Body of pancreas (tissue), 4 donors: ENCODE measurements around the gene DNPEP. TPM values are rescaled to one million over a fixed set of nuclear protein-coding genes. Genes with fewer than 3 reads are reported as not detected.

Experiments
- ATAC-seq: fragments of 150-250 bp; one replicate; pipeline ENCODE4 v1.9.1; 2016
- DNase-seq, 4 donors: peaks; one replicate each; pipeline ENCODE4 v3.0.0-alpha.2; 2019
- H3K27ac ChIP-seq, 4 donors: fragments of 200-600 bp; sonication (generic); 1 replicate in 3 of 4; 2 replicates in 1 of 4; pipeline versions ENCODE4 v1.5.1 to v1.6.1; 2016 to 2019; ENCODE audit warnings: mild to moderate bottlenecking in 1 of 4, mixed read lengths in 1 of 4, moderate library complexity in 1 of 4
- H3K27me3 ChIP-seq, 2 donors: fragments of 200-600 bp; sonication (generic); one replicate each; pipeline ENCODE4 v1.6.0; 2016; ENCODE audit warnings: mild to moderate bottlenecking in 1 of 2
- H3K36me3 ChIP-seq, 2 donors: fragments of 200-600 bp; sonication (generic); replicated peaks in 1 of 2; 2 replicates each; pipeline ENCODE4 v1.5.1; 2016; ENCODE audit warnings: low read depth in 2 of 2; ENCODE audit not compliant: insufficient read depth in 1 of 2
- H3K4me1 ChIP-seq: fragments of 200-600 bp; sonication (generic); one replicate; pipeline ENCODE4 v1.6.0; 2016
- H3K4me3 ChIP-seq, 2 donors: fragments of 200-600 bp; sonication (generic); 1 replicate in 1 of 2; 2 replicates in 1 of 2; pipeline ENCODE4 v1.5.1; 2016 to 2019
- H3K9me3 ChIP-seq, 3 donors: fragments of 200-600 bp; sonication (generic); 1 replicate in 2 of 3; 2 replicates in 1 of 3; pipeline ENCODE4 v1.5.1; 2016
- POLR2A ChIP-seq, 3 donors: fragments of 450-650 bp; IDR thresholded peaks; one replicate each; pipeline ENCODE4 v1.6.1; 2016; ENCODE audit warnings: antibody characterized with exemption in 3 of 3, mild to moderate bottlenecking in 2 of 3
- WGBS, 2 donors: methylation state at CpG; one replicate each; pipeline ENCODE4 v1.1.5; 2017; 5-methylcytosine and 5-hydroxymethylcytosine counted together
- intact Hi-C: fragments of 100-400 bp; cut with DNase I; formaldehyde crosslinking; loops from one replicate; pipeline ENCODE4 v1.15.1; 2023
- total RNA-seq, 2 donors: library from RNA; depleted of rRNA; stranded (reverse); fragments of >200 nt; gene quantifications; one replicate each; pipeline ENCODE4 v1.1.0, GENCODE V29; 2016
- TF ChIP-seq, protein P1 (sequence below), 7 experiments: fragments of 450-650 bp in 4 of 7; fragments of 200-600 bp in 3 of 7; sonication (generic) in 3 of 7; IDR thresholded peaks; one replicate each; pipeline ENCODE4 v1.5.1; 2016 to 2019; ENCODE audit warnings: antibody characterized with exemption in 7 of 7

The DNPEP gene
- total RNA-seq, 2 donors from 2014 or later, result 18.4 to 24.7 TPM

DNA sequence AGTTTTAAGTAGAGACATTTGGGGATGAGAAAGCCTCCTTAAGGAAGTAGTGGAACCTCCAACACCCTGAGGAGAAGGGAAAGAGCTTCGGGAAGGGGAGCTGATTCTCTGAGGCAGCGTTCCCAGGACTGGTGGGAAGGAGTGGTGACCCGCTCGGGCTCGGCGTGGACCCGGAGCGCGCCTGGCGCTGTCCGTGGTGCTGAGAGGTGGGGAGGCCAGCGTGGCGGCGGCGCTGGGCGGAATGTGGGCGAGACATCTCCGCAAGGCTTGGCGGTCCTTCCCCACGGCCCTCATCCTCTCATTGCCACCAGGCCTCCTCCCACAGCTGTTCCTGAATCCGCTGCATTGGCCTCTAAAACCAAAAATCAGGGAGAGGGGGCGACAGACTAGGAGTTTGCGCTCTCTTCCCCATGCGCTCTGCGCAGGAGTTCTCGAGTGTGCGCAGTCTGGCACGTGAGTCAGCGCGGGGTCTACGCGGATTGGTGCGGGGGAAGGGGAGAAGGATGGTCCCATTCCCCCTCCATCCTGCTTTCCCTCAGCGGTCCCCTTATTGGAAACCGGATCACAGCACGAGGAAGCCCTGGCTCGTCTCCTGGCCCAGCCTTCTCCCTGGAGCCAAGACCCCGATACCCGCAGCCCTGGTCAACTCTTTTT is 56.0 kb downstream of the DNPEP start:
- no peak for ATAC-seq
- no peaks in the 10 kb centered on the region for H3K9me3 ChIP-seq
- no peaks in the 10 kb centered on the region for H3K36me3 ChIP-seq
- H3K4me1 ChIP-seq, result no peaks in the 10 kb centered on the region
- 9 to 23% methylated on average over 18 to 39 of the region's 39 CpGs for WGBS, 2 donors
- H3K27ac ChIP-seq, result no peak overlapping the region
- DNase-seq, result peak in 3 of 4 donors; percentile 6 to 32 (median 22)
- TF ChIP-seq, protein P1, sequence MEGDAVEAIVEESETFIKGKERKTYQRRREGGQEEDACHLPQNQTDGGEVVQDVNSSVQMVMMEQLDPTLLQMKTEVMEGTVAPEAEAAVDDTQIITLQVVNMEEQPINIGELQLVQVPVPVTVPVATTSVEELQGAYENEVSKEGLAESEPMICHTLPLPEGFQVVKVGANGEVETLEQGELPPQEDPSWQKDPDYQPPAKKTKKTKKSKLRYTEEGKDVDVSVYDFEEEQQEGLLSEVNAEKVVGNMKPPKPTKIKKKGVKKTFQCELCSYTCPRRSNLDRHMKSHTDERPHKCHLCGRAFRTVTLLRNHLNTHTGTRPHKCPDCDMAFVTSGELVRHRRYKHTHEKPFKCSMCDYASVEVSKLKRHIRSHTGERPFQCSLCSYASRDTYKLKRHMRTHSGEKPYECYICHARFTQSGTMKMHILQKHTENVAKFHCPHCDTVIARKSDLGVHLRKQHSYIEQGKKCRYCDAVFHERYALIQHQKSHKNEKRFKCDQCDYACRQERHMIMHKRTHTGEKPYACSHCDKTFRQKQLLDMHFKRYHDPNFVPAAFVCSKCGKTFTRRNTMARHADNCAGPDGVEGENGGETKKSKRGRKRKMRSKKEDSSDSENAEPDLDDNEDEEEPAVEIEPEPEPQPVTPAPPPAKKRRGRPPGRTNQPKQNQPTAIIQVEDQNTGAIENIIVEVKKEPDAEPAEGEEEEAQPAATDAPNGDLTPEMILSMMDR (IDR thresholded peaks at IDR 0.05), result no peak
- TF ChIP-seq POLR2A (IDR thresholded peaks at IDR 0.05), result no peak
- H3K27me3 ChIP-seq, result peaks cover 0 to 15% of the 10 kb centered on the region in 2 donors
- no peak overlapping the region for H3K4me3 ChIP-seq
- intact Hi-C loops, result no loop called here

DNA sequence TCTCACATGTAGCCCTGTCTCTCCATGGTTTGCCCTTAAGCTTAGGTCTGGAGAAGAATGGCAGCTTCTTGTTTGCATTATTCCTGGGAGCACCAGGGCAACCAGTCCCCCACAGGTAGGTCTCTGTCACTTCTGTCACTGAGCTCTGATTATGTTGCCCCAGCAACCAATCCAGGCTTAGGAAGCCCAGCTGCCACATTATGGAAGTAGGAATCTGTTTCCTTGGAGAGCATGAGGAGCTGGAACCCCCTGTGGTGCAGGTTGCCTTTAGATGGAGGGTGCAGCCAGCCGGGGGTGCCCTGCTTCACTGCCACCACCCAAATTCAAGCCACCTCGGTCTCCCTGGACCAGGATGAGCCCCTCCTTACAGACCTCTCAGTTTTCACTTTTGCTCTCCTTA is 60.0 kb downstream of the DNPEP start:
- Histone ChIP-seq H3K4me1 (no peaks in the 10 kb centered on the region), H3K4me3 (no peak overlapping the region), H3K27ac (no peak overlapping the region), H3K27me3 (peaks cover 0 to 15% of the 10 kb centered on the region in 2 donors), H3K9me3 (no peaks in the 10 kb centered on the region), H3K36me3 (no peaks in the 10 kb centered on the region)
- intact Hi-C loops, result no loop called here
- 40 to 48% methylated on average over 2 of the region's 2 CpGs for WGBS, 2 donors
- DNase-seq (peak in 2 of 4 donors; percentile 9 to 18), ATAC-seq (no peak)
- TF ChIP-seq, protein P1 (IDR thresholded peaks at IDR 0.05), result no peak

DNA sequence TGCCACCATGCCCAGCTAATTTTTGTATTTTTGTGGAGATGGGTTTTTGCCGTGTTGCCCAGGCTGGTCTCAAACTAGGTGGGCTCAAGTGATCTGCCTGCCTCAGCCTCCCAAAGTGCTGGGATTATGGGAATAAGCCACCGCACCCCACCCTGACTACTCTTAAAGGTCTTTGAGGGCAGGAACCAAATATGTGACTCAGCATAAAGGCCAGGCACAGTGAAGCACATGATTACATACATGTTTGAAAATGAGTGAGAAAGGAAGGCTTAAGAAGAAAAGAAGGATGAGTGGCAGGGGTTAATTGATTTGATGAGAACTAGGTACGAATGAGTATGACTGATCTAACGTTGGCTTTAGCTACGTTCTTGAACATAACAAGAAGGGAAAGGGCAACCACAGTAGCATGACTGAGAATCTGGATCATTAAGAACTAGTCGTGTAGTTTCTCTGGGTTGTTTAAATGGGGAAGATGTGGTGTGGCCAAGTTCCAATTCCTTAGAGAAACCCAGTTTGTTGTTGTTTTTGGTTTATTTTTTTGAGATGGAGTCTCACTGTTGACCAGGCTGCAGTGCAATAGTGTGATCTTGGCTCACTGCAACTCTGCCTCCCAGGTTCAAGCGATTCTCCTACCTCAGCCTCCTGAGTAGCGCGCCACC is 61.9 kb downstream of the DNPEP start:
- H3K4me3 ChIP-seq, result no peak overlapping the region
- no peak overlapping the region for H3K27ac ChIP-seq
- H3K9me3 ChIP-seq, result no peaks in the 10 kb centered on the region
- no peak for DNase-seq
- no peaks in the 10 kb centered on the region for H3K36me3 ChIP-seq
- H3K27me3 ChIP-seq, result no peaks in the 10 kb centered on the region
- no peak for TF ChIP-seq POLR2A (IDR thresholded peaks at IDR 0.05)
- TF ChIP-seq, protein P1 (IDR thresholded peaks at IDR 0.05), result no peak
- intact Hi-C loops, result no loop called here
- ATAC-seq, result no peak
- H3K4me1 ChIP-seq, result no peaks in the 10 kb centered on the region
- 51 to 53% methylated on average over 8 to 9 of the region's 9 CpGs for WGBS, 2 donors

DNA sequence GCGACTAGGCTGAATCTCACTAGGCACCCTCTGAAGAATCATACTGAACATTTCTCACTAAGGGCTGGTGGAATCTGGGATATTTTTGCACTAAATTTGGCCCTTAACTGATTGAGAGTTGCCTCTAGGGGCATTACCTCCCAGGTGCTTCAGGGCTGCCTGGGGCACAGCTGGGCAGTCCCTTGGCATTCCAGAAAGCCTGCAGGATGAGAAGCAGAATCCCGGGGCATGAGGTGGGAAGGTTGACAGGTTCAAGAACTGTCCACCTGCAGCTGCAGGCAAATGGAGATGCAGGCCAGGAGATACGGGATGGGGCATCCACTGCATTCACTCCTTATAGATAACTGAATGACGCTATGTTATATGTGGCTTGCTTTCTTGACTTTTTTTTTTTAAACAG is 62.6 kb downstream of the DNPEP start:
- WGBS, 2 donors, result 70 to 71% methylated on average over 4 of the region's 4 CpGs
- Histone ChIP-seq H3K4me3 (no peak overlapping the region), H3K27me3 (no peaks in the 10 kb centered on the region), H3K9me3 (no peaks in the 10 kb centered on the region), H3K27ac (no peak overlapping the region), H3K4me1 (no peaks in the 10 kb centered on the region), H3K36me3 (no peaks in the 10 kb centered on the region)
- intact Hi-C loops, result no loop called here
- ATAC-seq (no peak), DNase-seq (no peak)
- TF ChIP-seq, protein P1 (IDR thresholded peaks at IDR 0.05), result no peak
- TF ChIP-seq POLR2A (IDR thresholded peaks at IDR 0.05), result no peak

DNA sequence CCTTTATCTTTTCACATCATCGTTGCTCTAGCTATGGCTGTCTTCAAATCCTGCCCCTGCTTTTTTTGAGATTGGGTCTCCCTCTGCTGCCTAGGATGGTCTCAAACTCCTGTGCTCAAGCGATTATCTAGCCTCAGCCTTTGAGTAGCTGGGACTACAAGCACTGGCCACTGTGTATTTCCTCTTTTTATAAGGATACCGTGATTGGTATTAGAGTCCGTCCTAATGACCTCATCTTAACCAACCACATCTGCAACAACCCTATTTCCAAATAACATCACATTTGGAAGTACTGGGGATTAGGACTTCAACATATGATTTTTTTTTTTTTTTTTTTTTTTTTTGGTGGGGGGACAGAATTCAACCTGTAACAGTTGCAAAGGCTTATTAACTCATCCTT is 64.3 kb downstream of the DNPEP start:
- no peak overlapping the region for H3K4me3 ChIP-seq
- ATAC-seq (no peak), DNase-seq (no peak)
- H3K36me3 ChIP-seq, result no peaks in the 10 kb centered on the region
- 52 to 63% methylated on average over 4 of the region's 4 CpGs for WGBS, 2 donors
- intact Hi-C loops, result no loop called here
- TF ChIP-seq, protein P1 (IDR thresholded peaks at IDR 0.05), result no peak
- no peak for TF ChIP-seq POLR2A (IDR thresholded peaks at IDR 0.05)
- H3K4me1 ChIP-seq, result no peaks in the 10 kb centered on the region
- no peak overlapping the region for H3K27ac ChIP-seq
- H3K9me3 ChIP-seq, result no peaks in the 10 kb centered on the region
- no peaks in the 10 kb centered on the region for H3K27me3 ChIP-seq
